Large intestine (tissue), 3 donors: Measurements from ENCODE around the gene CNGB1. TPM values are rescaled to one million over a fixed set of nuclear protein-coding genes. Genes with fewer than 3 reads are reported as not detected.
"Not testable (repeated sequence)": the region's sequence is repeated elsewhere in the genome, so short reads cannot be mapped to it uniquely, and the experiment has no call there.

Experiments used
- DNase-seq, 2 donors: peaks; one replicate each; pipeline versions ENCODE4 v3.0.0 to v3.0.0-alpha.2; 2013
- H3K27ac ChIP-seq: one replicate; pipeline ENCODE4 v1.5.1; 2013; ENCODE audit warnings: low read length
- H3K27me3 ChIP-seq: 2 replicates; pipeline ENCODE4 v1.6.1; 2013; ENCODE audit warnings: low read length; ENCODE audit not compliant: control insufficient read depth, insufficient read depth
- H3K36me3 ChIP-seq: 2 replicates; pipeline ENCODE4 v1.6.1; 2013; ENCODE audit warnings: low read length; ENCODE audit not compliant: control insufficient read depth, insufficient read depth
- H3K4me1 ChIP-seq: one replicate; pipeline ENCODE4 v1.6.1; 2013; ENCODE audit warnings: low read length; ENCODE audit not compliant: control insufficient read depth, insufficient read depth
- H3K4me3 ChIP-seq: one replicate; pipeline ENCODE4 v1.5.1; 2013; ENCODE audit warnings: low read length
- H3K9me3 ChIP-seq: one replicate; pipeline ENCODE4 v1.6.1; 2013; ENCODE audit warnings: mild to moderate bottlenecking, low read depth, low read length, moderate library complexity; ENCODE audit not compliant: control insufficient read depth
- WGBS: methylation state at CpG from one replicate; pipeline ENCODE4 v1.1.5; 2013; ENCODE audit warnings: low lambda C conversion rate; ENCODE audit not compliant: insufficient coverage; 5-methylcytosine and 5-hydroxymethylcytosine counted together
- polyA plus RNA-seq: library from polyadenylated mRNA; unstranded; fragments of 120-200 nt; gene quantifications from one replicate; pipeline ENCODE4 v1.2.1, GENCODE V29; 2013

Gene CNGB1
- polyA plus RNA-seq, 1 donor: 7.5 TPM

- Histone ChIP-seq H3K4me3 (no peak overlapping the region), H3K4me1 (no peaks in the 10 kb centered on the region), H3K27ac (no peak overlapping the region), H3K27me3 (no peaks in the 10 kb centered on the region), H3K36me3 (no peaks in the 10 kb centered on the region), H3K9me3 (no peaks in the 10 kb centered on the region)
- no peak for DNase-seq
- 100% methylated on average over 1 of the region's 9 CpGs for WGBS
Measured at GRCh38 chr16:57944970-57945739, 25.8 kb downstream of the CNGB1 start.

- H3K36me3 ChIP-seq, H3K4me3 ChIP-seq, DNase-seq, H3K4me1 ChIP-seq, H3K27me3 ChIP-seq, H3K27ac ChIP-seq, H3K9me3 ChIP-seq: not testable (repeated sequence)
- 80% methylated on average over 1 of the region's 8 CpGs for WGBS
Measured at GRCh38 chr16:57943381-57943780, 27.5 kb downstream of the CNGB1 start.

- not testable (repeated sequence) for H3K9me3 ChIP-seq
- WGBS: no CpG with 5 or more reads among the region's 2 CpGs
Measured at GRCh38 chr16:57941901-57942300, 29.0 kb downstream of the CNGB1 start.

GRCh38 chr16:57941016-57941664 is 29.8 kb downstream of the CNGB1 start:
- no peaks in the 10 kb centered on the region for H3K36me3 ChIP-seq
- H3K27me3 ChIP-seq: no peaks in the 10 kb centered on the region
- H3K4me1 ChIP-seq: no peaks in the 10 kb centered on the region
- H3K9me3 ChIP-seq: no peaks in the 10 kb centered on the region
- H3K4me3 ChIP-seq: no peak overlapping the region
- H3K27ac ChIP-seq: no peak overlapping the region
- WGBS: no CpG with 5 or more reads among the region's 11 CpGs
- no peak for DNase-seq

More at GRCh38 chr16:57941901-57942300, 29.0 kb downstream of the CNGB1 start:
- not testable (repeated sequence) for H3K27ac ChIP-seq, H3K27me3 ChIP-seq, H3K36me3 ChIP-seq, H3K4me3 ChIP-seq, H3K4me1 ChIP-seq, DNase-seq

GRCh38 chr16:57940382-57940966 is 30.5 kb downstream of the CNGB1 start:
- H3K27ac ChIP-seq: no peak overlapping the region
- no peak overlapping the region for H3K4me3 ChIP-seq
- H3K9me3 ChIP-seq: no peaks in the 10 kb centered on the region
- no peaks in the 10 kb centered on the region for H3K4me1 ChIP-seq
- no peaks in the 10 kb centered on the region for H3K27me3 ChIP-seq
- no peaks in the 10 kb centered on the region for H3K36me3 ChIP-seq
- no peak for DNase-seq
- no CpG with 5 or more reads among the region's 5 CpGs for WGBS

GRCh38 chr16:57939872-57940224 is 31.1 kb downstream of the CNGB1 start:
- DNase-seq: no peak
- Histone ChIP-seq H3K4me1 (no peaks in the 10 kb centered on the region), H3K4me3 (no peak overlapping the region), H3K27ac (no peak overlapping the region), H3K36me3 (no peaks in the 10 kb centered on the region), H3K9me3 (no peaks in the 10 kb centered on the region), H3K27me3 (no peaks in the 10 kb centered on the region)
- WGBS: no CpG with 5 or more reads among the region's 10 CpGs

- no peak overlapping the region for H3K27ac ChIP-seq
- H3K36me3 ChIP-seq: no peaks in the 10 kb centered on the region
- H3K27me3 ChIP-seq: no peaks in the 10 kb centered on the region
- no peak overlapping the region for H3K4me3 ChIP-seq
- H3K9me3 ChIP-seq: no peaks in the 10 kb centered on the region
- DNase-seq: no peak
- no CpG with 5 or more reads among the region's 13 CpGs for WGBS
- no peaks in the 10 kb centered on the region for H3K4me1 ChIP-seq
Measured at GRCh38 chr16:57938936-57939871, 31.7 kb downstream of the CNGB1 start.

GRCh38 chr16:57938484-57938883 is 32.4 kb downstream of the CNGB1 start:
- Histone ChIP-seq H3K27me3 (no peaks in the 10 kb centered on the region), H3K4me3 (no peak overlapping the region), H3K9me3 (no peaks in the 10 kb centered on the region), H3K4me1 (no peaks in the 10 kb centered on the region), H3K36me3 (no peaks in the 10 kb centered on the region), H3K27ac (no peak overlapping the region)
- WGBS: no CpG with 5 or more reads among the region's 6 CpGs
- DNase-seq: no peak

- Histone ChIP-seq H3K27ac (no peak overlapping the region), H3K4me1 (no peaks in the 10 kb centered on the region), H3K27me3 (no peaks in the 10 kb centered on the region), H3K36me3 (no peaks in the 10 kb centered on the region), H3K9me3 (no peaks in the 10 kb centered on the region), H3K4me3 (no peak overlapping the region)
- no peak for DNase-seq
- no CpG with 5 or more reads among the region's 4 CpGs for WGBS
Measured at GRCh38 chr16:57937861-57938260, 33.1 kb downstream of the CNGB1 start.

GRCh38 chr16:57935904-57936303 is 35.0 kb downstream of the CNGB1 start:
- H3K36me3 ChIP-seq: no peaks in the 10 kb centered on the region
- no peak for DNase-seq
- H3K27me3 ChIP-seq: no peaks in the 10 kb centered on the region
- no peak overlapping the region for H3K27ac ChIP-seq
- no peaks in the 10 kb centered on the region for H3K9me3 ChIP-seq
- no peaks in the 10 kb centered on the region for H3K4me1 ChIP-seq
- H3K4me3 ChIP-seq: no peak overlapping the region
- WGBS: no CpG with 5 or more reads among the region's 4 CpGs
